ENCODE measurements around the gene CHD9NB.
A peak's percentile ranks its signal among the peaks of the same experiment; 100 is the strongest.
"Not testable (repeated sequence)": the region's sequence is repeated elsewhere in the genome, so short reads cannot be mapped to it uniquely, and the experiment has no call there.

The CHD9NB gene

GRCh38 chr16:53056392-53056881 is 3.7 kb upstream of the CHD9NB start:
- no peak for DNase-seq (ENCODE audit: low read depth)

GRCh38 chr16:53055541-53056391 is 3.1 kb upstream of the CHD9NB start:
- DNase-seq (ENCODE audit: low read depth): no peak

GRCh38 chr16:53054670-53055485 is 2.2 kb upstream of the CHD9NB start, which contains the start of gene CHD9:
Gene CHD9 (plus strand): TSS chr16:53054991. CDS start chr16:53156090, 101,099 bp downstream.
- DNase-seq (ENCODE audit: low read depth): peak; percentile 61

GRCh38 chr16:53053967-53054669 is 1.4 kb upstream of the CHD9NB start:
- no peak for DNase-seq (ENCODE audit: low read depth)

GRCh38 chr16:53051255-53051654 is 1.4 kb downstream of the CHD9NB start:
- not testable (repeated sequence) for DNase-seq (ENCODE audit: low read depth)

GRCh38 chr16:53048139-53048915 is 4.4 kb downstream of the CHD9NB start:
- DNase-seq (ENCODE audit: low read depth): no peak

- not testable (repeated sequence) for DNase-seq (ENCODE audit: low read depth)
These were observed 5.2 kb downstream of the CHD9NB start for GRCh38 chr16:53047515-53047914.

- DNase-seq (ENCODE audit: low read depth): no peak
These were observed 7.1 kb downstream of the CHD9NB start for GRCh38 chr16:53045341-53046220.

GRCh38 chr16:53043986-53044601 is 8.6 kb downstream of the CHD9NB start:
- DNase-seq (ENCODE audit: low read depth): no peak

- DNase-seq (ENCODE audit: low read depth): no peak
These were observed 9.3 kb downstream of the CHD9NB start for GRCh38 chr16:53043428-53043831.

- no peak for DNase-seq (ENCODE audit: low read depth)
These were observed 10.4 kb downstream of the CHD9NB start for GRCh38 chr16:53042235-53042701.

GRCh38 chr16:53041320-53042051 is 11.2 kb downstream of the CHD9NB start:
- DNase-seq (ENCODE audit: low read depth): no peak

GRCh38 chr16:53040788-53041187 is 11.9 kb downstream of the CHD9NB start:
- no peak for DNase-seq (ENCODE audit: low read depth)

GRCh38 chr16:53036711-53037110 is 16.0 kb downstream of the CHD9NB start:
- DNase-seq (ENCODE audit: low read depth): not testable (repeated sequence)

GRCh38 chr16:53036066-53036465 is 16.6 kb downstream of the CHD9NB start:
- no peak for DNase-seq (ENCODE audit: low read depth)

- DNase-seq (ENCODE audit: low read depth): no peak
These were observed 17.3 kb downstream of the CHD9NB start for GRCh38 chr16:53035176-53035942.

GRCh38 chr16:53034306-53034705 is 18.4 kb downstream of the CHD9NB start:
- no peak for DNase-seq (ENCODE audit: low read depth)

GRCh38 chr16:53031323-53031942 is 21.3 kb downstream of the CHD9NB start:
- DNase-seq (ENCODE audit: low read depth): no peak
